Measurements from ENCODE around the gene SIRT3. TPM values are rescaled to one million over a fixed set of nuclear protein-coding genes. Genes with fewer than 3 reads are reported as not detected.

Gene SIRT3
- total RNA-seq, 2 donors from 2014 or later: 36.5 to 39.0 TPM

Other genes starting within 250 kb of the SIRT3 start
- gene SCGB1C1, start 43.3 kb downstream of the SIRT3 start, total RNA-seq: not detected
- gene BET1L, start 28.9 kb downstream of the SIRT3 start, total RNA-seq: 10 to 100 TPM; 64.6 to 76.8 TPM
- gene RIC8A, start 28.6 kb downstream of the SIRT3 start, total RNA-seq: 100 to 1,000 TPM; 118 to 134 TPM
- gene PSMD13, start 634 bp upstream of the SIRT3 start, total RNA-seq: 100 to 1,000 TPM; 133 to 174 TPM
- 1 to 10 TPM; 1.5 to 3.2 TPM for gene NLRP6, start 42.1 kb upstream of the SIRT3 start, total RNA-seq
- 100 to 1,000 TPM; 161 to 273 TPM for gene PGGHG, start 52.8 kb upstream of the SIRT3 start, total RNA-seq
- gene IFITM5, start 63.2 kb upstream of the SIRT3 start, total RNA-seq: not detected
- 100 to 1,000 TPM; 542 to 639 TPM for gene IFITM2, start 71.5 kb upstream of the SIRT3 start, total RNA-seq
- 100 to 1,000 TPM; 306 to 384 TPM for gene IFITM1, start 77.7 kb upstream of the SIRT3 start, total RNA-seq
- gene IFITM3, start 84.5 kb upstream of the SIRT3 start, total RNA-seq: 10 to 100 TPM; 24.4 to 75.8 TPM
- 1 to 10 TPM; 2.1 to 2.7 TPM for gene B4GALNT4, start 133.2 kb upstream of the SIRT3 start, total RNA-seq
- 1 to 10 TPM in 1 of 2 donors, under 1 TPM in 1; 0.16 to 1.2 TPM for gene PKP3, start 157.9 kb upstream of the SIRT3 start, total RNA-seq
- 10 to 100 TPM; 59.3 to 68.4 TPM for gene SIGIRR, start 178.7 kb upstream of the SIRT3 start, total RNA-seq
- 10 to 100 TPM; 34.3 to 56.5 TPM for gene ANO9, start 205.7 kb upstream of the SIRT3 start, total RNA-seq
- gene PTDSS2, start 213.9 kb upstream of the SIRT3 start, total RNA-seq: 10 to 100 TPM; 20.6 to 22.5 TPM